Measurements from ENCODE around the gene PARD3B. TPM values are rescaled to one million over a fixed set of nuclear protein-coding genes. Genes with fewer than 3 reads are reported as not detected.
A peak's percentile ranks its signal among the peaks of the same experiment; 100 is the strongest.

PARD3B gene
- total RNA-seq, 1 experiment from 2014 or later, result 7.6 TPM

- Histone ChIP-seq H3K9me2 (ENCODE audit: insufficient read depth) (no peaks in the 10 kb centered on the region), H2AFZ (no peak overlapping the region), H3K27ac (no peak overlapping the region), H3K9me3 (ENCODE audit: insufficient read depth, low read depth) (no peaks in the 10 kb centered on the region), H3K27me3 (ENCODE audit: insufficient read depth, low read depth) (no peaks in the 10 kb centered on the region), H3K4me1 (replicated peaks; ENCODE audit: insufficient read depth) (no peaks in the 10 kb centered on the region), H3K79me2 (ENCODE audit: low read depth) (no peaks in the 10 kb centered on the region), H3K4me3 (no peak overlapping the region), H3K4me2 (no peak overlapping the region), H3F3A (ENCODE audit: insufficient read depth, low read depth) (no peaks in the 10 kb centered on the region), H4K20me1 (ENCODE audit: insufficient read depth) (no peaks in the 10 kb centered on the region), H3K36me3 (ENCODE audit: low read depth) (no peaks in the 10 kb centered on the region)
- no TSS peak for BruUV-seq (replicated peaks)
- TF ChIP-seq EZH2 (IDR thresholded peaks at IDR 0.05; ENCODE audit: low read depth) (no peak), CTCF (conservative IDR thresholded peaks at IDR 0.05) (no peak)
- intact Hi-C loops (cut with micrococcal nuclease; ENCODE audit: unreplicated experiment), result no loop called here
- POLR2A ChIA-PET (ENCODE audit: unreplicated experiment), result no interaction called here
- CTCF ChIA-PET, result no interaction called here
- no peak for DNase-seq
These were observed 966.4 kb downstream of the PARD3B start for GRCh38 chr2:205511641-205512040.

- BruUV-seq (replicated peaks), result no TSS peak
- Histone ChIP-seq H3K9me2 (ENCODE audit: insufficient read depth) (no peaks in the 10 kb centered on the region), H3K27me3 (ENCODE audit: insufficient read depth, low read depth) (no peaks in the 10 kb centered on the region), H3K4me1 (replicated peaks; ENCODE audit: insufficient read depth) (peaks cover 13% of the 10 kb centered on the region), H4K20me1 (ENCODE audit: insufficient read depth) (no peaks in the 10 kb centered on the region), H3F3A (ENCODE audit: insufficient read depth, low read depth) (no peaks in the 10 kb centered on the region), H3K4me2 (no peak overlapping the region), H3K36me3 (ENCODE audit: low read depth) (no peaks in the 10 kb centered on the region), H3K9me3 (ENCODE audit: insufficient read depth, low read depth) (no peaks in the 10 kb centered on the region), H3K79me2 (ENCODE audit: low read depth) (no peaks in the 10 kb centered on the region), H3K27ac (no peak overlapping the region), H2AFZ (no peak overlapping the region), H3K4me3 (no peak overlapping the region)
- DNase-seq, result no peak
- no peak for TF ChIP-seq CTCF (conservative IDR thresholded peaks at IDR 0.05)
- no peak for TF ChIP-seq EZH2 (IDR thresholded peaks at IDR 0.05; ENCODE audit: low read depth)
- CTCF ChIA-PET, result no interaction called here
- intact Hi-C loops (cut with micrococcal nuclease; ENCODE audit: unreplicated experiment), result no loop called here
- POLR2A ChIA-PET (ENCODE audit: unreplicated experiment), result no interaction called here
These were observed 975.0 kb downstream of the PARD3B start for GRCh38 chr2:205520311-205520710.

GRCh38 chr2:205524656-205525055, 979.4 kb downstream of the PARD3B start:
- Histone ChIP-seq H3K9me2 (ENCODE audit: insufficient read depth) (no peaks in the 10 kb centered on the region), H3K79me2 (ENCODE audit: low read depth) (no peaks in the 10 kb centered on the region), H3K4me3 (no peak overlapping the region), H3K36me3 (ENCODE audit: low read depth) (no peaks in the 10 kb centered on the region), H2AFZ (no peak overlapping the region), H3K9me3 (ENCODE audit: insufficient read depth, low read depth) (no peaks in the 10 kb centered on the region), H3K27me3 (ENCODE audit: insufficient read depth, low read depth) (no peaks in the 10 kb centered on the region), H4K20me1 (ENCODE audit: insufficient read depth) (no peaks in the 10 kb centered on the region), H3K27ac (no peak overlapping the region), H3K4me1 (replicated peaks; ENCODE audit: insufficient read depth) (peaks cover 13% of the 10 kb centered on the region), H3F3A (ENCODE audit: insufficient read depth, low read depth) (no peaks in the 10 kb centered on the region), H3K4me2 (peak overlapping the region; percentile 23)
- no TSS peak for BruUV-seq (replicated peaks)
- CTCF ChIA-PET, result no interaction called here
- DNase-seq, result peak; percentile 57 to 70
- POLR2A ChIA-PET (ENCODE audit: unreplicated experiment), result interaction anchor here (0.7 kb wide), 1 partner anchor 119 kb away, joined by 4 read pairs; no protein-coding TSS in a partner anchor
- intact Hi-C loops (cut with micrococcal nuclease; ENCODE audit: unreplicated experiment), result no loop called here
- TF ChIP-seq CTCF (conservative IDR thresholded peaks at IDR 0.05) (no peak), EZH2 (IDR thresholded peaks at IDR 0.05; ENCODE audit: low read depth) (no peak)

Measured in PC-9 (cell line).